D721Med (cell line): ENCODE measurements around the gene RUNX1.

Experiments
- DNase-seq: peaks from one replicate; pipeline ENCODE4 v3.0.0; 2011; ENCODE audit warnings: low spot score; ENCODE audit not compliant: insufficient read length
- FAIRE-seq: peaks from 2 replicates; lab custom pipeline; 2011; peaks lifted over from hg19 to GRCh38; lab: Jason Lieb, UNC
- TF ChIP-seq, protein P1 (sequence below): IDR thresholded peaks from 2 replicates; pipeline ENCODE4 v1.5.1; 2012; ENCODE audit warnings: mild to moderate bottlenecking, control low read depth; ENCODE audit not compliant: insufficient read depth; ENCODE audit errors: missing control alignments

RUNX1 gene

GRCh38 chr21:34875830-34876229 lies 173.3 kb downstream of the RUNX1 start:
- DNase-seq: no peak
- no peak for FAIRE-seq
- TF ChIP-seq, protein P1, sequence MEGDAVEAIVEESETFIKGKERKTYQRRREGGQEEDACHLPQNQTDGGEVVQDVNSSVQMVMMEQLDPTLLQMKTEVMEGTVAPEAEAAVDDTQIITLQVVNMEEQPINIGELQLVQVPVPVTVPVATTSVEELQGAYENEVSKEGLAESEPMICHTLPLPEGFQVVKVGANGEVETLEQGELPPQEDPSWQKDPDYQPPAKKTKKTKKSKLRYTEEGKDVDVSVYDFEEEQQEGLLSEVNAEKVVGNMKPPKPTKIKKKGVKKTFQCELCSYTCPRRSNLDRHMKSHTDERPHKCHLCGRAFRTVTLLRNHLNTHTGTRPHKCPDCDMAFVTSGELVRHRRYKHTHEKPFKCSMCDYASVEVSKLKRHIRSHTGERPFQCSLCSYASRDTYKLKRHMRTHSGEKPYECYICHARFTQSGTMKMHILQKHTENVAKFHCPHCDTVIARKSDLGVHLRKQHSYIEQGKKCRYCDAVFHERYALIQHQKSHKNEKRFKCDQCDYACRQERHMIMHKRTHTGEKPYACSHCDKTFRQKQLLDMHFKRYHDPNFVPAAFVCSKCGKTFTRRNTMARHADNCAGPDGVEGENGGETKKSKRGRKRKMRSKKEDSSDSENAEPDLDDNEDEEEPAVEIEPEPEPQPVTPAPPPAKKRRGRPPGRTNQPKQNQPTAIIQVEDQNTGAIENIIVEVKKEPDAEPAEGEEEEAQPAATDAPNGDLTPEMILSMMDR: no peak

- TF ChIP-seq, protein P1: no peak
- DNase-seq (no peak), FAIRE-seq (no peak)
These were observed 174.2 kb downstream of the RUNX1 start for GRCh38 chr21:34874684-34875513.

DNA sequence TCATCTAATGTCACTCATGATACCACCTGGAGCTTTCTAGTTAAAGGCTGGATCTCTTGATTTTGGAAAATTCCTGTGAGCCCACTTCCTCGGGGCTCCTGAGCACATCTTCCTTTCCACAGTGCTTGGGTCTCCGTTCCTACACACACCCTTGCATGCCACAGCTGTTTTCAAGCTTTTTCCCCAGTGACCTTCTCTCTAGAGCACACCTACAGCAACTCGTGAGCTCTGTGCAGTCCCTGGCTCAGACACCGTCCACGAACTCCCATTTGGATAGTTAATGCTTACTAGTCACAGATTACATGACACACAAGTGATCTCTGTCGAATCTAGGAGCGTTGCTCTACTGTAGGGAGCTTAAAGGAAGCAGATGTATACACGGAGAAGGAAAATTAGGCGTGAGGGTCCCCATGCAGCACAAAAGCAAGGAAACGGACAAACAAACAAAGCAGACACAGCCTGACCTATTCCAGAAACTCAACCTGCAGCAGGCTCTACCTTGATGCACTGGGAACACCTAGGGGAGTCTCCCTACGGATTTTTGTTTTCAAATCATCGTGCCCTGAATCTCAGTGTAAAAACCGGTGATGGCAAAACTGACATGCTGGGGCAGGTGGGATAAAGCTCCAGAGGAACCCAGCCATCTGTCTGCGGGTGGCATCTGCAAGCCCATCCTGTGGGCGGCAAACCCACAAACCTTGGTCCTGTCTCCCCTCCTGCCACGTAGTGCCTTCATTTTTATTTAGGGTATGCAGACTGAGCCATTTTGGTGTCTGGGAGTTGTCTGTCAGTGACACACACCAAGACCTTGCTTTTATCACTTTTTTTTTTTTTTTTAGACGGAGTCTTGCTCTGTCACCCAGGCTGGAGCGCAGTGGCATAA lies 177.8 kb downstream of the RUNX1 start:
- FAIRE-seq: no peak
- TF ChIP-seq, protein P1: no peak
- no peak for DNase-seq

DNA sequence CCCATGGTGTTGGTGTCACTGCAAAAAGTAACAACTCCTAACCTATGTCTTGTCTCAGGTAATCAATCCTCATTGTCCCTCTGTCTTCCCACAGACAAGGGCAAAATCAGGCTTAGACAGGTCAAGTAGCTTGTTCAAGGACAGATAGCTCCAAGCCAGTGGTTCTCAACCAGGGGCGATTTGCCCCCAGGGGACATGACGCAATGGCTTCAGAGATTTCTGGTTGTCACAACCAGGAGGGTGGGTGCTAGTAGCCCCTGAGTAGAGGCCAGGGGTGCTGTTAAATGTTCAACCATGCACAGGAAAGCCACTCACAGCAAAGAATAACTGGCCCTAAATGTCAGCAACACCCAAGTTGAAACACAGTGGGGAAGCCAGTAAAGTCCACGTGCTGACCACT lies 178.9 kb downstream of the RUNX1 start:
- TF ChIP-seq, protein P1: no peak
- no peak for FAIRE-seq
- no peak for DNase-seq

DNA sequence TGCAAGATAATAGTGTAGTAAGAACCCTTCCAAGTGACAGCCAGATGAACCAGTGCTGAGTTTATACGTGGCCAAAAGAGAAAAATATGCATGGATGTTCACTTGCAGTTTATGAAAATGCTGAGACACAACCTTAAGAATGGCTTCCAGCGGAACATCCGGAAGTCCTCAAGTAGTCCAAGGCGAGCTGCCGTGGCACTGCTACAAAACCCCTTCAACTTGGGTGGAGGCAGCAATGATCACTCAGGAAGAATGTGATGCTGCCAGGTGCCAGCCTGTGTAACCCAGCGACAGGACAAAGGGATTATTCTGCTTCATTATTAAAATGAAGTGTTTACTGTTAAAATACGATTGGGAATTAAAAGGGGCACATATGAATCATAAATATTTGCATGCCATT lies 179.6 kb downstream of the RUNX1 start:
- no peak for FAIRE-seq
- TF ChIP-seq, protein P1: no peak
- DNase-seq: no peak

- FAIRE-seq (no peak), DNase-seq (no peak)
- TF ChIP-seq, protein P1: no peak
These were observed 181.3 kb downstream of the RUNX1 start for GRCh38 chr21:34867785-34868184.
